SKM-1 treated with dmso at 0.1 percent for 144 hours (cell line): Measurements from ENCODE around the gene OR6J1.
"Not testable (repeated sequence)": the region's sequence is repeated elsewhere in the genome, so short reads cannot be mapped to it uniquely, and the experiment has no call there.

Experiments used
- DNase-seq: peaks from one replicate; lab custom pipeline; 2025; ENCODE audit not compliant: unreplicated experiment; lab: John Stamatoyannopoulos, UW

Gene OR6J1

DNA sequence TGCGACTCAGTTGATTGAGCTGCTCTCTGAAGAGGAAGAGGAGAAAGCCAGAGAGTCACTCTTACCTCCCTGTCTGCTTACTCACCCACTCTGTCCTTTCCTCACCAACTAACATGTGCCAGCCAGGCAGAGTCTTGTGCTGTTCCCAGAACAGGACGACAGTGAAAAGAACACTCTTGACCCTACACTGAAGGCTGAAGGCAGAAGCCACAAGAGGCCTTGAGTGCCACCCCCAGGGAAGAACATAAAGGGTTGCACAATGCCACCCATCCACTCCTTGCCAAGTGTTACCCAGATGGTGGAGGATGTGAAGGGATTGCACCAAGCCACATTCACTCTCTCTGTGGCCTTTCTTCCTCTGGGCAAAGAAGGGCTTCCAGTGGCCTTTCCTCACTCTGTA lies 33.2 kb downstream of the OR6J1 start:
- DNase-seq: no peak

DNA sequence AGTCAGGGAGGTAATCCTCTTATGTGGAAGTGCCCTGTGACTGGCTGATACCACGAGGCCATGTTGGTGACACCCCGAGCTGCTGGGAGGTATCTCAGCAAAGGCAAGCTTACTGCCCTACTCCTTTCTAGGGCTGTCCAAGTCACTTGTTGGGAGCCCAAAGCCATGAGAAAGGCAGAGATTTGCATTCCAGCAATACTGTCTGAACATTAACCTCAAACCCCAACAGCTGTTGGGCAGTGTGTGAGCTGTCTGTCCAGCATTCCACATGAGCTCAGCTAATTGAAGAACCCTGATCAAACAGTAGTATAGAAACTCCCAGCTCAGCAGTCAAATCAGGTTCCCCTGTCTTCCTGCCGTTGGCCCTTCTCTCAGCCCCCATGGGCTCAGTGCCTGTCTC lies 36.9 kb downstream of the OR6J1 start:
- DNase-seq: no peak

DNA sequence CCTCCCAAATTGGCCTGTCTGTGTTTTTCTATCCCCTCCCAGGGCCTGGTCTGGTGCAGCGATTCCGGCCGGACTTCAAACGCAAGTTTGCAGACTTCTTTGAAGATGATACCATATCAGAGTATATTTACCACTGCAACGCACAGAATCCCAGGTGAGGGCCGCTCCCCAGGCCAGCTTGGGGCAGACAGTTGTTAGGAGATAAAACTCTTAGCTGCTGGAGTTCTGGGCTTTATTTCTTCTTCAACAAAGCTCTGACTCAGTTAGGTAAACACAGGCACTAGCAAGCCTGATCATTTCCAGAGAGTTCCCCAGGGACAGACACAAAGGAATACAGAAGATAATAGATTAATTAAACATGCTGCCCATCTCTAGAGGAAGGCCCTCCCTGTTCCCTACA lies 37.8 kb downstream of the OR6J1 start:
- DNase-seq: no peak

DNA sequence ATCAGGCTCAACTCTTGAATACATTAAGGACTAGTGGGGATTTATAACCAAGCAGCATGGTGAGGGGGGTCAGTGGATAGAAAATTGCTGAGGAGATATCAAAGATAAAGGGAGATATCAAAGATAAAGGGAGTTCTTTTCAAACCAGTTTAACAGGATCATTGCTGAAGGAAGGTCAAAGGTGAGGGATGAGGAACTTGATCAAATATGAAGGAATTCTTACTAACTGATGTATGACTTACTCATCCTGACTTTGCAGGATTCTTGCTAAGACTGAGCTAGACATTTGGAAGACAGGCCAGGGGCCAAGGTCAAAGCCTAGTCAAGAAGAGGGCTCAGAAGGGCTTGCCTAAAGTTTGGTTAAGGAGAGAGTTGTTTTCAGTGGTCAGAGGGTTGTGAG lies 41.3 kb downstream of the OR6J1 start:
- DNase-seq: no peak

DNA sequence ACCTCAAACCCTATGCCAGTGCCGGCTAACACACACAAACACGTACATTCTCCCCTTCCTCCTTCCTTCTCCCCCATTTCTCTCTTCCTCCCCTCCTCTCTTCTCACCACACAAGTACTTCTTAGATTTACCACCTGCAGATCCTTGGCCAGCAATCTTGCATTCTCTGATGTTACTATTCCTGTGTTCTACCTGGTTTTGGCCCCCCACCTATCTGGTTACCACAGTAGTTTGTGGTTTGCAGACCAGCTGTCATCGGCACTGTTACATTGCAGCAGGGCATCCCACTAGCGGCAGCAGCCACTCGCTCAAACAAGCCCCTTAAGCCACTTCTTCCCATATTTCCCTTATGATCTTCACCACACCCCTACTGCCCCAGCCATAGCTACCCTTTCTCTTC lies 42.2 kb downstream of the OR6J1 start:
- no peak for DNase-seq

DNA sequence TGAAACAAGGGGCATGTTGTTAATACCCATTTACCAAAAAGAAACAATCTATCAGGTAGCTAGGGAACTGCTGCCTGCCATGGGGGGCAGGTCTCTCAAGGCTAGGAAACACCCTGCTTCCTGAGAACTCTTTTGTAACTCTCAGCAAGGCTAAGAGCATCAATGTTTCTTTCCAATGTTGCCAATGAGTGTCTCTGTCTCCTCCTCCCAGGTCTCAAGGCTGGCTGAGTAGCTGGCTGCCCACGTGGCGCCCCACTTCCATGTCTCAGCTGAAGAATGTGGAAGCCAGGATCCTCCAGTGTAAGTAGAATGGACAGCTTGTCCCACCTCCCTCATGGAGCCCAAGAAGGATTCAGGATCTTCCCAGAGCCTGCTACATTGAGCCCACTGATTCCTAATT lies 42.7 kb downstream of the OR6J1 start:
- DNase-seq: no peak

- no peak for DNase-seq
These were observed 44.1 kb downstream of the OR6J1 start for GRCh38 chr14:22600027-22600426.

DNA sequence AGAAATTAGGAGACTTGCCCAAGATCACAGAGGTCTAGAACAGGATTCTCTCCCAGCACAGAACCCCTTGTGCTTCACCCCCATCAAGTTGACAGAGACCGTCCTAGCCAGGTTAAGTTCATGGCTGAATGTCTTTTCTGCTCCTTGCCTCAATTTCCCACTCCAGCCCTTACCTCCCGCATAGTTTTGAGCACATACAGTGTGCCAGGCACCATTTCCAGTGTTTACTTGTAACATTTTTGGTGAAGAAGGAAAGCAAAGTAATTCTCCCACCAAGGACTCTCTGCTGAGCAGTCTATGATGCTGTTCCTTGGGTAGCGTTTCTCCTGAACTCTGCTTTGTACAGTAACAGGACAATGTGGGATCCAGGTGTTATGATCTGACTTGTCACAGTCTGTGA lies 44.8 kb downstream of the OR6J1 start:
- DNase-seq: no peak

DNA sequence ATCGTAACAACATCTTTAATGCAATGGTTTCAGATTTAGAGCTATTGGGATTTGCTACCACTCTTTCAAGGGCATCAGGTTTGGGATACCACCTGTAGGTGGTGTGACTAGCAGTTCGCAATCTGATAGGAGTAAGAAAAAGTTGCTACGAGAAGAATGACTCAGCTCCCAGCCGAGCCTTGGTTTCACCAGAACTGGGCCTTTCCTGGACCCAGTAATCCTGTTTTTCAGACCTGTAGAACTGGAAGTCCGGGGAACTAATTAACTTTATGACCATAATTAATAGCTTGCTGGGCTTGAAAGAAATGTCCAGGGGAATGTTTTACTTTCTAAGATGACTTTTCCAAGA lies 45.3 kb downstream of the OR6J1 start:
- DNase-seq: no peak

- DNase-seq: no peak
These were observed 45.9 kb downstream of the OR6J1 start, which contains the start of gene ABHD4 for GRCh38 chr14:22598099-22598895. ABHD4 (plus strand) TSS chr14:22598300; CDS start chr14:22598307, 7 bp downstream.

DNA sequence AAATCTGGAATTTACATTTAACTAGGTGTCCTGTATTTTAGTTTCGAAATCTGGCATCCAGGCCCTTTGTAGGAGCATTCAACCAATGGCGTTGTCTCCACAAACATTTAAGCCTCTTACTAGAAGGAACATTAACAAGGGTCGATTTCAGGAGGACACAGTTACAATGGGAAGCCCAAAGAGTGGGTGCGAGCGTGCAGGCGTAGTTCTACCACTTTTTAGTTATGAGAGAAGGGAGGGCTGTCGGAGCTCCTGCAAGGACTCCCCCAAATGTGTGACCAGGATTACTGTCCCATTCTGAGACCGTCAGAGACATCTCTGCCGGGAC lies 46.4 kb downstream of the OR6J1 start:
- no peak for DNase-seq

- DNase-seq: no peak
These were observed 46.9 kb downstream of the OR6J1 start for GRCh38 chr14:22597265-22597664.

DNA sequence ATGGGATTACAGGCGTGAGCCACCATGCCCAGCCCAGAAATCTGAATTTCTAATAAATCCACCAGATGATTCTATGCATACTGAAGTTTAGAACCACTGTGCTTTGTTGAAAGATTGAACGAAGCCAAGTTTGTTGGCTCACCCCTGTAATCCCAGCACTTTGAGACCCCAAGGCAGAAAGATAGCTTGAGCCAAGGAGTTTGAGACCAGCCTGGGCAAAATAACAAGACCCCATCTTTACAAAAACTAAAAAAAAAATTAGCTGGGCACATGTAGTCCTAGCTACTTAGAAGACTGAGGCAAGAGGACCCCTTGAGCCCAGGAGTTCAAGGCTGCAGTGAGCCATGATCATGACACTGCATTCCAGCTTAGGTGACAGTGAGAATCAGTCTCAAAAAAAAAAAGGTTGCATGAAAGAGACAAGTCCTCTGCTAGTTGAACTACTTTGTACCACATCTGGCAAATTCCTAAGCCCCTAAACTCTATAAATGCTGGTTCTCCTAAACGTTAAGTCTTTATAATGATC lies 47.7 kb downstream of the OR6J1 start:
- DNase-seq: no peak

GRCh38 chr14:22594156-22594716 lies 49.9 kb downstream of the OR6J1 start:
- DNase-seq: no peak

DNA sequence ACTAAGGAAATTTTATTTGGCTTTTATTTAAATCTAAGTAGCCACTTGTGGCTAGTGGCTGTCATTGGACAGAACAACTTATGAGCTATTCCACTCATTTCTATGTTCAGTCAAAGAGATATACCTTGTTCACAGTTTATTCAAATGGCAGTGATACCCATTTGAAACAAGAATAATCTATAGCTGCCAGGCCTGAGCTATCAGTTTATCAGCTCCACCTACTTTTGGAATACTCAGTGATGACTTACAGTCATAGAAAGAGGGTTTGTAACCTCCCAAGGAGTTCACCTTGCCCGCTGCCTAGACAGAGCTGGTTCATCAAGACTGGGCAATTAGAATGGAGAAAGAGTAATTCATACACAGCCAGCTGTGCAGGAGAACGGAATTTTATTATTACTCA lies 50.6 kb downstream of the OR6J1 start:
- no peak for DNase-seq

- no peak for DNase-seq
These were observed 51.0 kb downstream of the OR6J1 start for GRCh38 chr14:22593189-22593588.

GRCh38 chr14:22589096-22589839 lies 54.9 kb downstream of the OR6J1 start, which contains the start of gene DAD1:
DAD1 (minus strand) TSS chr14:22589224; CDS start chr14:22589157, 67 bp downstream.
- DNase-seq: peak; percentile 89

GRCh38 chr14:22588526-22589095 lies 55.5 kb downstream of the OR6J1 start:
- DNase-seq: no peak

DNA sequence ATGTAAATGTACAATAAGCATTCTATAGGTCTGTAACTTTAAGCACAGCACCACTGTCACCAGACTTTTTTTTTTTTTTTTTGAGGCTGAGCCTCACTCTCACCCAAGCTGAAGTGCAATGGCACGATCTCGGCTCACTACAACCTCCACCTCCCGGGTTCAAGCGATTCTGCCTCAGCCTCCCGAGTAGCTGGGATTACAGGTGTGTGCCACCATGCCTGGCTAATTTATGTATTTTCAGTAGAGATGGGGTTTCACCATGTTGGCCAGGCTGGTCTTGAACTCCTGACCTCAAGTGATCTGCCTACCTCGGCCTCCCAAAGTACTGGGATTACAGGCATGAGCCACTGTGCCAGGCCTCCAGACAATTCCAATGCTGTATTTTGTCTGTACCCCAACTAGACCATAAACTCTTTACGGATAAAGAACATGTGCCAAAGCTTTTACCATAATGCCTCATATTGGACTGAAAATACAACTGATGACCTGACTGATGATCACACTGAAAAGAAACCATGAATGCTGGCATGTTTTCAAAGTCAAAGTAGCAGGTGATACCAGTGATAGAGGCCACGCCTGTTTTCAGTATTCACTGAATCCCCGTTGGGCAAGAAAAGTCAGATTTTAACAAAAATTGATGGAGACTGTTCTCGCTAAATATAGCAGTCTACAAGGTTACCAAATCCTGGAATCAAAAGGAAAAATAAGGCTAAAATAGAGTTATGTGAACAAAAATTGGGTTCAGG lies 56.3 kb downstream of the OR6J1 start:
- not testable (repeated sequence) for DNase-seq

DNA sequence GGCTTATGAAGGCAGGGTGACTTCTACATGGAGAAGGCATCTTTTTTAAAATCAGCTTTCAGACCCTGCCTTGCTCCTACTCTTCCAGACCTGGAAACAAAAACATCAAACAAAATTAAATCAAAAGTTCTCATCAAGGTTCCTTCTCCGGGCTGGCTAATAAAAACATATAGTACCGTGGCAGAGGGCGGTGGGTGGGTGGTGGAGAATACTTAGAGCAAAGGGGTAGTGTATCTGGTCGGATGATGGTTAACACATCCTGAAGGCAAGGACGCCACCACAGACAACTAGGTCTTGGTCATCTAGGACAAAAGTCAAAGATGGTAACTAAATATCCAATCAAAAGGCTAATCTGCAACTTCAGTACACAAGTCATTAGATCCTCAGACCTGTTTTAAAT lies 56.9 kb downstream of the OR6J1 start:
- DNase-seq: no peak

DNA sequence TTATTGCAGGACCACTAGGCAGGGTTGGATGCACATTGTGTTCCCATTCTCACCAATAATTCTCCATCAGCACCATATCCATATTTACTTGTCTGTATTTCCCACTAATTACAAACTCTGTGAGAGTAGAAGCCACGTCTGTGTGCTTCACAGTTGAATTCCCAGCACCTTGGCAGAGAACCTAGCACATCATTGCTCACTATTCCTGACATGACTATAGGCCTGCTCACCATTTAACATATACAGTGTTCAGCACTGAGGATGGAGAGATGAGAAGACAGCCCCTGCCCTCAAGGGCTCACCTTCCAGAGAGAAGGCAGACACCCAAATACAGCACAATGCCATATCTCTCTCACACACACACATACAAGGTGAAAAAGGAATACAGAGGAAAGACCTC lies 60.2 kb downstream of the OR6J1 start:
- no peak for DNase-seq
